ENCODE results near the gene PYGM.

PYGM gene

DNA sequence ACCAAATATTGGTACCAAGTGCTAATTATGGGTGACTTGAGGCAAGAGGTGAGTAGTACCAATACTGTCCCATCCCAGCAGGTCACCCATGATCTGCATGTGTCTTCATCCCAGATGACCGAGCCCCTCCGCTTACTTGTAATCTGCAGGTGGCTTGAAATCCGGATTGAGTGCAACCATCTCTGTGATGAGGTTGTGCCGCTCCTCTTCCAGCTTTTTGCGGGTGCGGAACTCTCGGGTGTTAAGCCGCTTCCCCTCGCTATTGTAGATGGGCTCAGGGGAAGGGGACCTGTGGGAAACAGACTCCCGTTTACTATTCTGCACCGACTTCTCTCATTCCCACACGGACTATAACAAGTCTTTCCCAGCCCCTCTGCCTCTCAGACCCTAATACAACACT is 10.3 kb upstream of the PYGM start:
- H3K27me3 ChIP-seq = no peaks in the 10 kb centered on the region
- peaks cover 91% of the 10 kb centered on the region for H3K36me3 ChIP-seq
- no peaks in the 10 kb centered on the region for H3K9me3 ChIP-seq
- no peak overlapping the region for H3K4me3 ChIP-seq (ENCODE audit: low read depth, low read length)
- TF ChIP-seq, protein P1, sequence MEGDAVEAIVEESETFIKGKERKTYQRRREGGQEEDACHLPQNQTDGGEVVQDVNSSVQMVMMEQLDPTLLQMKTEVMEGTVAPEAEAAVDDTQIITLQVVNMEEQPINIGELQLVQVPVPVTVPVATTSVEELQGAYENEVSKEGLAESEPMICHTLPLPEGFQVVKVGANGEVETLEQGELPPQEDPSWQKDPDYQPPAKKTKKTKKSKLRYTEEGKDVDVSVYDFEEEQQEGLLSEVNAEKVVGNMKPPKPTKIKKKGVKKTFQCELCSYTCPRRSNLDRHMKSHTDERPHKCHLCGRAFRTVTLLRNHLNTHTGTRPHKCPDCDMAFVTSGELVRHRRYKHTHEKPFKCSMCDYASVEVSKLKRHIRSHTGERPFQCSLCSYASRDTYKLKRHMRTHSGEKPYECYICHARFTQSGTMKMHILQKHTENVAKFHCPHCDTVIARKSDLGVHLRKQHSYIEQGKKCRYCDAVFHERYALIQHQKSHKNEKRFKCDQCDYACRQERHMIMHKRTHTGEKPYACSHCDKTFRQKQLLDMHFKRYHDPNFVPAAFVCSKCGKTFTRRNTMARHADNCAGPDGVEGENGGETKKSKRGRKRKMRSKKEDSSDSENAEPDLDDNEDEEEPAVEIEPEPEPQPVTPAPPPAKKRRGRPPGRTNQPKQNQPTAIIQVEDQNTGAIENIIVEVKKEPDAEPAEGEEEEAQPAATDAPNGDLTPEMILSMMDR (IDR thresholded peaks at IDR 0.05; ENCODE audit: low read depth, low read length) = no peak
- DNase-seq = no peak
- H3K4me1 ChIP-seq = no peaks in the 10 kb centered on the region

DNA sequence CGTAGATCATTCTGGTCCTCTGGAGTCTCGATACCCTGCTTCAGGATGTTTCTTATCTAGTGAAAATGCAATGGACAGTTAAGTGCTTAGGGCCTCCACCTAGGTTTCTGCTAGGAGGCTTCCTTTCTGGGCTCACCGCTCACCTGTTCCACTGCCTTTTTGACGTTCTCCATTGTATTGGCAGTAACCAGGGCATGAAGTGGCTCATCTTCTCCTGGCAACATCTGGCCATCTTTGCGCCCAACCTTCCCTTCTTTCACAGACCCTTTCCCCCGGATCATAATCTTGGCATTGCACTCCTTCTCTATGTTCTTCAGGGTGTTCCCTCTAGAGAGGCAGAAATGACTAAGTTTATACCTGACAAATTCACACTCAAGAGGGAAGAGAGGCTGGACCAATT is 9.5 kb upstream of the PYGM start:
- no peak for DNase-seq
- H3K4me3 ChIP-seq (ENCODE audit: low read depth, low read length) = no peak overlapping the region
- no peaks in the 10 kb centered on the region for H3K9me3 ChIP-seq
- H3K36me3 ChIP-seq = peaks cover 91% of the 10 kb centered on the region
- no peaks in the 10 kb centered on the region for H3K4me1 ChIP-seq
- no peaks in the 10 kb centered on the region for H3K27me3 ChIP-seq
- TF ChIP-seq, protein P1 (IDR thresholded peaks at IDR 0.05; ENCODE audit: low read depth, low read length) = no peak

DNA sequence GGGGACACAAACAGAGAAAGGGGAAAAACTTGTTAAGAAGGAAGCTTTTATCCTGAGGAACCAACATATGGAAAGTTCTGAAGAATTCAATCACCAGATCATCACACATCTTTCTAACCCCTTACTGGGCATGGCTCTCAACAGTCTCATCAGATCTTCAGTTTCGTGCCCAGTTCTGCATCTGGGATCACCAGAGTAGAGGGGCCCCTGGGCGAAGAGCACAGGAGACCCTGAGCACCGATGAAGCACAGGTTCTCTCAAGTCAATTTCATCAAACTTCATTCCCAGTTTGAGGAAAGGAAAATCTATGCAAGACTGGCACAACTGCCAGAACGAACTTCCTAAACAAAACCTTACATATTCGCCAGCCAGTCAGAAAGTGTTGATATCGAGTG is 8.5 kb upstream of the PYGM start:
- no peak for DNase-seq
- TF ChIP-seq, protein P1 (IDR thresholded peaks at IDR 0.05; ENCODE audit: low read depth, low read length) = no peak
- no peaks in the 10 kb centered on the region for H3K27me3 ChIP-seq
- no peaks in the 10 kb centered on the region for H3K4me1 ChIP-seq
- peaks cover 91% of the 10 kb centered on the region for H3K36me3 ChIP-seq
- no peak overlapping the region for H3K4me3 ChIP-seq (ENCODE audit: low read depth, low read length)
- no peaks in the 10 kb centered on the region for H3K9me3 ChIP-seq

DNA sequence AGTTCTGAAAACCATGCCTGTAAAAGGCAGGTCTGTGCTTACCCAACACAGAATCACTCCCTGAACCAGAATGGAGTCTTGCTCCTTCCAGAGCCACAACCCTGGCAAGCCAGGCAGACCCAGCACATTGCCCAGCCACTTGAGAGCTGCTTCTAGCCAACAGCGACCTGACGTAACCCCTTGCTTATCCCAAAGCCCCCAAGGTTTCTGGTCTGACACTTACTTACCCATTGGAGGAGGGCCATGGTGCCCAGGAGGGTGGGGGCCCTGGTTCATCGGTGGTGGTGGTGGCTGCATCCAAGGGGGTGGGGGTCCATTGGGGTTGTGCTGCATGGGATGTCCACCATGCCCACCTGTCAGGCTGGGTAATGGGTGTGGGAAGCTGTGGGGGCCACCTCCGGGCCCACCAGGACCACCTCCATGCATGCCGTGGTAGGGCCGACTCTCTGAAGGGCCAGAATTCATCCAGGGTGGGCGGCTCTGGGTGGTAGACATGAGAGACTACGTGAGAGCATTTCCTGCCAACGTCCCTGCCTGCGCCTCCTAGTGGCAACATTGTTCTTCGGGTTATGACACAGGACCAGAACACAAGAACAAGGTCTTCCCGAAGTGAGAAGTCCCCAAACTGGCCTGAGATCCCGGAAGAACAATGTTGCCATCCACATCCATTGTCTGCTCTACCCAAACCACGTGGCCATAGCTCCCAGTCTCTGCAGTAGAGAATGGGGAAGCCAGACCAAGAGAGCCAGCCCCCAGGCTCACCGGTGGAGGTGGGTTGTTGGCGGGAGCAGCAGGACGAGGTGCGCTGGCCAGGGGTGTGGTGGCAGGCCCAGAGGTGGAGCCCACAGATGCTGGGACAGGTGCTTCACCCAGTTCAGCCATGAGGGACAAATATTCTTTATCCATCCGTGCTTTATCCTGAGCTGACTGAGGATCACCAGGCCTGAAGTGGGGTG is 7.8 kb upstream of the PYGM start:
- H3K9me3 ChIP-seq = no peaks in the 10 kb centered on the region
- TF ChIP-seq, protein P1 (IDR thresholded peaks at IDR 0.05; ENCODE audit: low read depth, low read length) = peak; percentile 66
- no peaks in the 10 kb centered on the region for H3K4me1 ChIP-seq
- no peak overlapping the region for H3K4me3 ChIP-seq (ENCODE audit: low read depth, low read length)
- DNase-seq = peak; percentile 80
- no peaks in the 10 kb centered on the region for H3K27me3 ChIP-seq
- peaks cover 91% of the 10 kb centered on the region for H3K36me3 ChIP-seq

DNA sequence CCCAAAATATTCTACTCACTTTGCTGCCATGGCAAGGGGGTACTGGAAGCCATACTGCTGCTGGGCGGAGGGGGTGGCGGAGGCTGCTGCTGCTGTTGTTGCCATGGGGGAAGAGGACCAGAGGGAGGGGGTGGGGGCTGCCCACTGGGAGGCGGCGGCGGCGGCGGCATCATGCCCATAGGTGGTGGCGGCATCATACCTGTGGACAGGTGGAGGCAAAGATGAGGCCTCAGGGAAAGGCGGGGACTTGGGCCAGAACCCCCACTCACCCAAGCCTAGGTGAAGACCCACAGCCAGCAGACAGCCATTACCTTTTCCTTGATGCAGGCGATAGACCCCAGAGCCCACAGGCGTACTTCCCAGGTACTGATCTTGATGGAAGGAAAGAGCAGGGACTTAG is 7.1 kb upstream of the PYGM start:
- TF ChIP-seq, protein P1 (IDR thresholded peaks at IDR 0.05; ENCODE audit: low read depth, low read length) = no peak
- Histone ChIP-seq H3K36me3 (peaks cover 84% of the 10 kb centered on the region), H3K4me3 (ENCODE audit: low read depth, low read length) (no peak overlapping the region), H3K9me3 (no peaks in the 10 kb centered on the region), H3K4me1 (no peaks in the 10 kb centered on the region), H3K27me3 (no peaks in the 10 kb centered on the region)
- DNase-seq = no peak
